ENCODE measurements around the gene CDC5L. TPM values are rescaled to one million over a fixed set of nuclear protein-coding genes. Genes with fewer than 3 reads are reported as not detected.
"Not testable (repeated sequence)": the region's sequence is repeated elsewhere in the genome, so short reads cannot be mapped to it uniquely, and the experiment has no call there.

The CDC5L gene
- 24.6 and 24.9 TPM in 2 replicates for total RNA-seq (2014; rRNA removed; shearing (Covaris generic))
- 10.2 and 14.2 TPM in 2 replicates for polyA plus RNA-seq (2015; cell fraction: cytosol; rRNA removed)
- 8.8 and 9.6 TPM in 2 replicates for polyA plus RNA-seq (2015; cell fraction: nucleus; rRNA removed)

DNA sequence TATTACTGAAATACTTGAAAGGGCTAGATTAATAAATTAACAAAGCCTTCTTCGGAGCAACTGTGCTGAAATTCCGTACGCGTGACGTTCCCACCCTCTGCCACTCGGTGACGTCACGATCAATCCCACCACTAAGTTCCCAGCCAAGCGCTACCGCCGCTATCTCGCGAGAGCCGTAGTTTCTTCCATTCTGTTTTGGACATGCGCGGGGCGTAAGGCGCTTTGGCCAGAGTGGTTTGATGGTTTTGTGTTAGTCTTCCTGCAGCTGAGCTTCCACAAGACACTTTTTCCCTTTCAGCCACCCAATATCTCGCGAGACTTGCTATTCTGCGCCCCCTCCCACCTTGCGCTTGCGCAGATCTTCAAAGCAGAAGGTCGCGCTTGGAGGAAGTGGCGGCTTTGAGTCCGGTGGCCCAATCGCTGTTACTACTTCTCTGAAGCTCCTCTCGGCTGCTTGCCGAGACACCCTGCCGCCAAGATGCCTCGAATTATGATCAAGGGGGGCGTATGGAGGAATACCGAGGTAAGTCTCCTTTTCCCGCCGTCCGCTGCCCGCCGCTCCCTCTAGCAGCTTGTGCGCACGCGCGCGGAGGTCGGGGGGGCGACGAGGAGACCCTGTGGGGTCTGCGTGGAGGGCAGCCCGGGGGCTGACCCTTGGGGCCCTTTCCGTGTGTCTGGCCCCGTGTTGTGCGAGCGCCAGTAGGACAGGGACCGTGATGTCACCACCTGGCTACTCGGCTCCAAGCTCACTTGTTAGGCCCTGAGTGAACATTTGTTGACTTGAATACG lies at the start of gene CDC5L:
TSS of gene CDC5L (plus strand) at position 361 of the 789 bp plus-strand sequence. CDS start at position 479, 118 bp downstream.
- in situ Hi-C loops (cut with HindIII; ENCODE audit: low pct_unique_long_range_greater_than_20kb, low sequenced_read_pairs): no loop called here
- DNase-seq (ENCODE audit: low read depth, low spot score): peak; percentile 99

DNA sequence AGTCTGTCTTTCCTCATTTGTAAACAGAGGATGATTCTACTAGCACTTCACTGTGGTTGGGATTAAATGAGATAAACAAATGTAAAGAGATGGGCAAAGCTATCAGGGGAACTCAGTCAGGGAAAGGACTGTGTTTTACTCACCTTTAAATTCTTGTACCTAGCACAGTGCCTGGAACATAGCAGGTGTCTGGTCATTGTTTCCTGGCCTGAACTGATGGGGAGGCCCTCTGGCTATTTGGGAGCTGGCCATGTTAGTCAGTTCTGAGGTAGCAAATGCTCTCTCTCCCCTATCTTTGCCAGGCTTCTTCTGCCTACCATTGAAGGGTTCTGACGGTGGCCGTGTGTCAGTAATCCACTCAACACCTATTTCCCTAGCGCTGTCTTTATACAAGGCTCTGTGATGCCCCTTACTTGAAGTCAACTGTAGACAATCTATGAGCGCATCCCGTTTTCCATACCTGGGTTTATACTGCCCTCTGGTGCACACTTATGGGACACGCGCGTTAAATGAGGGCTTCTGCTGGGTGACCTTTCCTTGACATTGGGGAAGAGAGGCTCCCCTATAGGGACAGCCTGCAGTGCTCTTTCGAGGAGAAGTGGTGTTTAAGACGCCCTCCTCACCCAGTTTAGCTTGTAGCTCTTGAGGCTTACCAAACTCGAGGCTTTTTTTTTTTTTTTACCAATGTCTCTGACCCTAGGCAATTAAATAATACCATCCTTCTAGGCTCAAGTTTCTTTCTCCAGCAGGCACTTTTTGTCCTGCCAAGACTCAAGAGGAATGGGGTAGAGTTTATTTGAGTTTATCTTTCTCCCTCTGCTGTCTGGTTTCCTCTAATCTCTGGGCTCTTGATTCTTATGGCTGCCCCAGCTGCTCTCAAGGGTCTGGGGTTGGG lies 49.0 kb upstream of the CDC5L start:
- in situ Hi-C loops (cut with HindIII; ENCODE audit: low pct_unique_long_range_greater_than_20kb, low sequenced_read_pairs): no loop called here
- peak; percentile 86 for DNase-seq (ENCODE audit: low read depth, low spot score)

DNA sequence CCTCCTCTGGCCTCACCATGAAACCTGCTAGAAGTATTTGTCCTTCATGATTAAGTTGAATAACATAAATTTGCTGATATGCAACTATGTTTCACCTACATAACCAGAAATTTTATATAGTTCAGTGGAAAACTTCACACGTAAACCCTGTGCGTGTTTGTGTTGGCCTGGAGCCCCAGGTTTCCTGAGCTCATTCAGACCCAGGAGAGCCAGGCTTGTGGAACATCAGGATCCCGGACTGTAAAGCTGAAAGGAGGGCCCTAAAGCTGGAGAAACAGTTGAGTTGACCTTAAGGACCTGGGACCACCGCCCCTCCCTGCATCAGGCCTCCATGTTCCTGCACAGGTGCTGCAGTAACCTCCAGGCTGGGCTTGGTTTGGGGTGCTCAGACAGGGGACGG lies 48.2 kb upstream of the CDC5L start:
- DNase-seq (ENCODE audit: low read depth, low spot score): no peak
- in situ Hi-C loops (cut with HindIII; ENCODE audit: low pct_unique_long_range_greater_than_20kb, low sequenced_read_pairs): no loop called here

DNA sequence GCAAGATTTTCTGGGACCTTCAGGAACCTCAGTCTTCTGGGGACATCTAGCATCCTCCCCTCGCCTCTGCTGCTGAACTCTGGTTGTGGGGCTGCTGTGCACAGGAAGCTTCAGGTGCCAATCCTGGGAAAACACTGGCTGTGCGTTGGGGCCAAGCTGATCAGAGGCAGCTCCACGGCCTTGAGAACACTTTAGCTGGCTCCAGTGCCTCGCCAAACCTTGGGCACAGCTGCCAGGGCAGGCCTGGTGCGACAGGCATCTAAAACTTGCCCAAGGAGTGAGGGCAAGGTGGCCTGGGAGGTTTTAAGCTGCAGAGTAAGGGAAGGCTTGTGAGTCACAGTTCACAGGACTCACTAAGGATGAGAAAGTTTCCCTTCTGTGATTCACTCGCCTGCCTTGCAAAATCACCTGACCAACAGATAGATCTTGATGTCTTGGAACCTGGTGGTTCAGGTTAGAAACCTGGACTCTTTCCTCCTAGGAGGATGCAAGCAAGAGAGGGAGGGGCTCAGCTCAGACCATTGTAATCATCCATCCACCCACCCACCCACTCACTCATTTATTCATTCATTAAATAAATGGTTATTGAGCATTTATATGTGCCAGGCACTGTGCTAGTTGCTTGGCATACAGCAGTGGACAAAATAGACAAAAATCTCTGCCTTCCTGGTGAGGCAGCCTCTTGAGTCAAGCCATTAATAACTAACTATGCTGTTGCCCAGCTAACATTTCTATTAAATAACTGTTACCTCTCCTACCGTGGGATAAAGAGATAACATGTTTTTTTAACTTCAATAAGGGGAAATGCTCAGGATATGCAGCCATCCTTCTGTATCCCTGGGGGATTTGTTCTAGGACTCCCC lies 47.5 kb upstream of the CDC5L start:
- DNase-seq (ENCODE audit: low read depth, low spot score): peak; percentile 22
- in situ Hi-C loops (cut with HindIII; ENCODE audit: low pct_unique_long_range_greater_than_20kb, low sequenced_read_pairs): no loop called here

GRCh38 chr6:44341095-44341890 lies 46.2 kb upstream of the CDC5L start:
- in situ Hi-C loops (cut with HindIII; ENCODE audit: low pct_unique_long_range_greater_than_20kb, low sequenced_read_pairs): no loop called here
- no peak for DNase-seq (ENCODE audit: low read depth, low spot score)

GRCh38 chr6:44342052-44342451 lies 45.5 kb upstream of the CDC5L start:
- in situ Hi-C loops (cut with HindIII; ENCODE audit: low pct_unique_long_range_greater_than_20kb, low sequenced_read_pairs): no loop called here
- no peak for DNase-seq (ENCODE audit: low read depth, low spot score)

GRCh38 chr6:44342489-44342888 lies 45.0 kb upstream of the CDC5L start, which contains the start of gene SPATS1:
Gene SPATS1 (plus strand): TSS chr6:44342650. CDS start chr6:44343096, 446 bp downstream.
- in situ Hi-C loops (cut with HindIII; ENCODE audit: low pct_unique_long_range_greater_than_20kb, low sequenced_read_pairs): no loop called here
- no peak for DNase-seq (ENCODE audit: low read depth, low spot score)

DNA sequence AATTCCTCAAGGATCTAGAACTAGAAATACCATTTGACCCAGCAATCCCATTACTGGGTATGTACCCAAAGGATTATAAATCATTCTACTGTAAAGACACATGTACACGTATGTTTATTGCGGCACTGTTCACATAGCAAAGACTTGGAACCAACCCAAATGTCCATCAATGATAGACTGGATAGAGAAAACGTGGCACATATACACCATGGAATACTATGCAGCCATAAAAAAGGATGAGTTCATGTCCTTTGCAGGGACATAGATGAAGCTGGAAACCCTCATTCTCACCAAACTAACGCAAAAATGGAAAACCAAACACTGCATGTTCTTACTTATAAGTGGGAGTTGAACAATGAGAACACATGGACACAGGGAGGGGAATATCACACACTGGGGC lies 40.7 kb upstream of the CDC5L start:
- in situ Hi-C loops (cut with HindIII; ENCODE audit: low pct_unique_long_range_greater_than_20kb, low sequenced_read_pairs); DNase-seq (ENCODE audit: low read depth, low spot score): not testable (repeated sequence)

- in situ Hi-C loops (cut with HindIII; ENCODE audit: low pct_unique_long_range_greater_than_20kb, low sequenced_read_pairs): no loop called here
- DNase-seq (ENCODE audit: low read depth, low spot score): peak; percentile 37
Measured at GRCh38 chr6:44349904-44350649, 37.4 kb upstream of the CDC5L start.

DNA sequence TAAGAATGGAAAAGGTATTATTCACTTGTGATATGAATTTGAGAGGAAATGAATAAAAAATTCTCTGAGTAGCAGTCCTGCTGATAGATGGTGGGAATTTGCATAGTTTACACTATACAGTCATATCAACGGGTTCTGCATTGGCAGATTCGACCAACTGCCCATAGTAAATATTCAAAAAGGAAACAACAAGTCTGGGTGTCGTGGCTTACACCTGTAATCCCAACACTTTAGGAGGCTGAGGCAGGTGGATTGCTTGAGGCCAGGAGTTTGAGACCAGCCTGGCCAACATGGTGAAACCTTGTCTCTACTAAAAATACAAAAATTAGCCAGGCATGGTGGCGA lies 36.9 kb upstream of the CDC5L start:
- DNase-seq (ENCODE audit: low read depth, low spot score); in situ Hi-C loops (cut with HindIII; ENCODE audit: low pct_unique_long_range_greater_than_20kb, low sequenced_read_pairs): not testable (repeated sequence)

DNA sequence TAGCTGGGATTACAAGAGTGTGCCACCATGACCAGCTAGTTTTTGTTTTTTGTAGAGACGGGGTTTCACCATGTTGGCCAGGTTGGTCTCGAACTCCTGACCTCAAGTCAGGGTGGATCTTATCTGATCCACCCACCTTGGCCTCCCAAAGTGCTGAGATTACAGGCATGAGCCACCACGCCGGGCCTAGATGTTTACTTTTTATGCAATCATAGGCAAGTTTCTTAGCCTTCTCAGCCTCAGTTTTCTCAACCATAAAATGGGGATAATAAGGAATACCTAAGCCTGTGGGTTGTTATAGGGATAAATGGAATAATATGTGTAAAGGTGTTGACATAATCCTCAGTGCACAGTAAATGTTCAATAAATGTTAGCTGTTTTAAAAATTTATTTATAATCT lies 35.2 kb upstream of the CDC5L start:
- in situ Hi-C loops (cut with HindIII; ENCODE audit: low pct_unique_long_range_greater_than_20kb, low sequenced_read_pairs): no loop called here
- no peak for DNase-seq (ENCODE audit: low read depth, low spot score)

GRCh38 chr6:44353336-44353735 lies 34.2 kb upstream of the CDC5L start:
- DNase-seq (ENCODE audit: low read depth, low spot score): no peak
- in situ Hi-C loops (cut with HindIII; ENCODE audit: low pct_unique_long_range_greater_than_20kb, low sequenced_read_pairs): no loop called here

- no peak for DNase-seq (ENCODE audit: low read depth, low spot score)
- in situ Hi-C loops (cut with HindIII; ENCODE audit: low pct_unique_long_range_greater_than_20kb, low sequenced_read_pairs): no loop called here
Measured at GRCh38 chr6:44355640-44356039, 31.9 kb upstream of the CDC5L start.

DNA sequence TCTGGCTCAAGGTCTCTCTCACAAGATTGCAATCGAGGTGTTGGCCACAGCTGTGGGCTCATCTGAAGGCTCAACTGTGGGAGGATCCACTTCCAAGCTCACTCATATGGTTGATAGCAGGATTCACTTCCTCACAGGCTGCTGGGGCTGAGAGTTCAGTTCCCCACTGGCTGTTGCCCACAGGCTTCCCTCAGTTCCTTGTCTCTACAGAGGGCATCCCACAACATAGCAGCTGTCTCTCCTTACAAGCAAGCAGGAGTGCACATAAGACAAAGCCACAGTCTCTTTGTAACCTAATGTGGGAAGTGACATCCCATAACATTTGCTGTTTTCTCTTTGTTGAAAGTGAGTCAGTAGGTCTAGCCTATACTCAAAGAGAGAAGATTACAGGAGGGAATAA lies 31.0 kb upstream of the CDC5L start:
- no peak for DNase-seq (ENCODE audit: low read depth, low spot score)
- in situ Hi-C loops (cut with HindIII; ENCODE audit: low pct_unique_long_range_greater_than_20kb, low sequenced_read_pairs): no loop called here

DNA sequence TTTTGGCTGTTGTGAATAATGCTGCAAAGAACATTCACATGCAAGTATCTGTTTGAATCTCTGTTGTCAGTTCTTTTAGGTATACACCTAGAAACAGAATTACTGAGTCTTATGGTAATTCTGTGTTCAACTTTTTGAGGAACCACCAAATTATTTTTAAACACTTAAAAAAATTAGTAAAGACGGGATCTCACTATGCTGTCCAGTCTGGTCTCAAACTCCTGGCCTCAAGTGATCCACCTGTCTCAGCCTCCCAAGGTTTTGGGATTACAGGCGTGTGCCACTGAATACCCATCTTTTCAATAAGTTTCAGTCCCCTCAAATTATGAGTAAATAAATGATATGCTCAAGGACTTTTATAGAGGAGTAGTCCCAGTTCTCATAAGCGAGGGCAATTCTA lies 27.5 kb upstream of the CDC5L start:
- no peak for DNase-seq (ENCODE audit: low read depth, low spot score)
- in situ Hi-C loops (cut with HindIII; ENCODE audit: low pct_unique_long_range_greater_than_20kb, low sequenced_read_pairs): no loop called here

DNA sequence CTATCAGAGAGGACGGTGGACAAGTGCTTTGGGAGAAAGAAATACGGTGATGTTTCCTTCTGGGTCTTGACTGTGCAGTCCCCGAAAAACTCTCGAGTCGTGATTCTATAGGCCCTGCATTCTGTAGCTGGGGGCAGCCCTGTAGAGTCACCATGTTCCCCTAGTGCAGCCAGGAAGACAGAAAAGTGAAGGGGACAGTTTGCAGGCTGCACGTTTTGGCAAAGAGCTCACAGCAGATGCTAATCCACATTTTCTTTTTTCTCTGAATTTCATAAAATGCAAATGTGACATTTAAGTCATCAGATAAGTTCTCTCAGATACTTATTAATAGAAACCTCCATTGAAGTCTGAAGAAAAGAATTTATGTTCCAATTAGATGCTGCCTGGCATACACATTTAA lies 25.6 kb upstream of the CDC5L start:
- no peak for DNase-seq (ENCODE audit: low read depth, low spot score)
- in situ Hi-C loops (cut with HindIII; ENCODE audit: low pct_unique_long_range_greater_than_20kb, low sequenced_read_pairs): no loop called here
